HCT116 (cell line): ENCODE results near the gene NECAP2. TPM values are rescaled to one million over a fixed set of nuclear protein-coding genes. Genes with fewer than 3 reads are reported as not detected.

Source experiments
- ATAC-seq: fragments of 200-7000 bp; cut with Tn5 transposase; 2 replicates; pipeline ENCODE4 v1.9.1; 2020; ENCODE audit warnings: mild to moderate bottlenecking, moderate library complexity
- BruUV-seq: library from RNA; stranded (reverse); fragments of 400-500 nt; replicated peaks from 2 replicates; lab custom pipeline; 2021; lab: Mats Ljungman, UMichigan
- CTCF ChIA-PET: fragments of 300-600 bp; sonication (Branson Sonifier 250); formaldehyde crosslinking; loops from one replicate; lab custom pipeline; 2021; ENCODE audit warnings: antibody characterized with exemption; lab: Charles Lee
- POLR2A ChIA-PET: fragments of 300-600, 350-600 bp; sonication (Branson Sonifier 250); formaldehyde crosslinking; loops from one replicate; lab custom pipeline; 2021; ENCODE audit warnings: antibody characterized with exemption; lab: Charles Lee
- RAD21 ChIA-PET, 2 experiments: fragments of 300-600 bp; sonication (Branson Sonifier 250); formaldehyde crosslinking; loops; one replicate each; lab custom pipeline; 2023; ENCODE audit warnings: low total read pairs in 2 of 2; ENCODE audit not compliant: uncharacterized antibody in 2 of 2, unreplicated experiment in 2 of 2, low non-redundant PET in 1 of 2; lab: Charles Lee
- DNase-seq: peaks from one replicate; pipeline ENCODE4 v3.0.0-alpha.2; 2010; ENCODE audit warnings: low read depth, low spot score
- H2AFZ ChIP-seq: fragments of 200-600 bp; shearing (Covaris generic), sonication (generic); 2 replicates; pipeline ENCODE4 v1.6.1; 2017; ENCODE audit warnings: low read depth, mixed run types, mixed read lengths, antibody characterized with exemption, low read length; ENCODE audit not compliant: poor library complexity, severe bottlenecking
- H3K27ac ChIP-seq: 2 replicates; pipeline ENCODE4 v1.5.1; 2012; ENCODE audit warnings: low read depth, low read length
- H3K27me3 ChIP-seq: fragments of 200-600 bp; sonication (generic); 2 replicates; pipeline ENCODE4 v1.6.1; 2016; ENCODE audit warnings: mixed run types, low read length, mixed read lengths; ENCODE audit not compliant: insufficient read depth
- H3K36me3 ChIP-seq, 2 experiments: fragments of 200-500 bp in 1 of 2; fragments of 200-600 bp in 1 of 2; sonication (Bioruptor generic) in 1 of 2; sonication (generic) in 1 of 2; 2 replicates each; pipeline versions ENCODE4 v1.5.1 to v1.6.1; 2014 to 2016; ENCODE audit warnings: low read length in 2 of 2, inconsistent platforms in 1 of 2, mixed read lengths in 1 of 2, mixed run types in 1 of 2; ENCODE audit not compliant: insufficient read depth in 2 of 2, control insufficient read depth in 1 of 2
- H3K4me1 ChIP-seq, 2 experiments: fragments of 200-600 bp in 1 of 2; sonication (generic) in 1 of 2; 2 replicates each; pipeline versions ENCODE4 v1.5.1 to v1.6.1; 2012 to 2017; ENCODE audit warnings: low read length in 2 of 2, inconsistent platforms in 1 of 2, mild to moderate bottlenecking in 1 of 2, mixed read lengths in 1 of 2, mixed run types in 1 of 2, moderate library complexity in 1 of 2; ENCODE audit not compliant: insufficient read depth in 2 of 2, control insufficient read depth in 1 of 2
- H3K4me2 ChIP-seq: fragments of 200-600 bp; sonication (generic); 2 replicates; pipeline ENCODE4 v1.6.1; 2017; ENCODE audit warnings: mixed run types, low read length, mixed read lengths
- H3K4me3 ChIP-seq, 2 experiments: fragments of 200-600 bp in 1 of 2; sonication (generic) in 1 of 2; replicated peaks in 1 of 2; 2 replicates each; pipeline ENCODE4 v1.5.1; 2011 to 2016; ENCODE audit warnings: low read length in 2 of 2, control low read depth in 1 of 2, low read depth in 1 of 2, mild to moderate bottlenecking in 1 of 2, mixed read lengths in 1 of 2, mixed run types in 1 of 2
- H3K79me2 ChIP-seq: fragments of 200-600 bp; sonication (generic); 2 replicates; pipeline ENCODE4 v1.6.1; 2017; ENCODE audit warnings: mild to moderate bottlenecking, mixed run types, low read length, moderate library complexity, mixed read lengths; ENCODE audit not compliant: insufficient read depth
- H3K9ac ChIP-seq: fragments of 200-600 bp; sonication (generic); 2 replicates; pipeline ENCODE4 v1.6.1; 2016; ENCODE audit warnings: low read length, mixed read lengths
- H3K9me2 ChIP-seq: fragments of 200-600 bp; sonication (generic), shearing (Covaris generic); 2 replicates; pipeline ENCODE4 v1.6.1; 2017; ENCODE audit warnings: mixed run types, mild to moderate bottlenecking, moderate library complexity; ENCODE audit not compliant: insufficient read depth
- H3K9me3 ChIP-seq, 2 experiments: fragments of 200-500 bp in 1 of 2; fragments of 200-600 bp in 1 of 2; sonication (Bioruptor generic) in 1 of 2; sonication (generic) in 1 of 2; 2 replicates each; pipeline ENCODE4 v1.6.1; 2014 to 2017; ENCODE audit warnings: low read length in 2 of 2, mixed read lengths in 2 of 2, inconsistent platforms in 1 of 2, low read depth in 1 of 2, mild to moderate bottlenecking in 1 of 2, mixed run types in 1 of 2, moderate library complexity in 1 of 2; ENCODE audit not compliant: control insufficient read depth in 1 of 2, insufficient read depth in 1 of 2
- H4K20me1 ChIP-seq: fragments of 200-600 bp; sonication (generic), shearing (Covaris generic); 2 replicates; pipeline ENCODE4 v1.6.1; 2017; ENCODE audit warnings: mixed run types, mild to moderate bottlenecking, moderate library complexity; ENCODE audit not compliant: insufficient read depth
- CBX3 ChIP-seq: IDR thresholded peaks from 2 replicates; pipeline ENCODE4 v1.6.1; 2012; ENCODE audit warnings: low read depth
- ELF1 ChIP-seq: IDR thresholded peaks from 2 replicates; pipeline ENCODE4 v1.6.1; 2012; ENCODE audit warnings: low read depth, borderline replicate concordance
- JUND ChIP-seq: IDR thresholded peaks from 2 replicates; pipeline ENCODE4 v1.6.1; 2012
- POLR2A ChIP-seq: IDR thresholded peaks from 2 replicates; pipeline ENCODE4 v1.7.0; 2011; ENCODE audit warnings: borderline replicate concordance; ENCODE audit not compliant: insufficient read depth, insufficient read length; ENCODE audit errors: extremely low read depth
- RAD21 ChIP-seq: IDR thresholded peaks from 2 replicates; pipeline ENCODE4 v1.6.1; 2012; ENCODE audit warnings: low read depth, mild to moderate bottlenecking
- SIN3A ChIP-seq: IDR thresholded peaks from 2 replicates; pipeline ENCODE4 v1.6.1; 2012; ENCODE audit warnings: low read depth
- SRF ChIP-seq: IDR thresholded peaks from 2 replicates; pipeline ENCODE4 v1.6.1; 2012; ENCODE audit warnings: low read depth
- TCF7L2 ChIP-seq: IDR thresholded peaks from 2 replicates; pipeline ENCODE4 v1.7.0; 2011; ENCODE audit warnings: borderline replicate concordance, inconsistent platforms; ENCODE audit not compliant: insufficient read depth, insufficient read length; ENCODE audit errors: extremely low read depth
- YY1 ChIP-seq: IDR thresholded peaks from 2 replicates; pipeline ENCODE4 v1.6.1; 2011; ENCODE audit warnings: low read length, low read depth, moderate library complexity, mild to moderate bottlenecking; ENCODE audit not compliant: insufficient replicate concordance; ENCODE audit errors: extremely low read depth
- intact Hi-C: fragments of 100-400 bp; cut with micrococcal nuclease; formaldehyde crosslinking; loops from 2 replicates; pipeline ENCODE4 v1.10.0; 2022
- total RNA-seq: library from RNA; stranded (reverse); gene quantifications from one replicate; pipeline ENCODE4 v1.2.1, GENCODE V29; 2021; ENCODE audit not compliant: unreplicated experiment
- TF ChIP-seq, protein P1 (sequence below), 3 experiments: fragments of 200-600 bp in 1 of 3; sonication (generic) in 1 of 3; IDR thresholded peaks in 2 of 3; conservative IDR thresholded peaks in 1 of 3; 2 replicates each; pipeline ENCODE4 v1.5.1; 2012 to 2017; ENCODE audit warnings: low read depth in 2 of 3, low read length in 2 of 3, antibody characterized with exemption in 1 of 3, borderline replicate concordance in 1 of 3, control low read depth in 1 of 3, mild to moderate bottlenecking in 1 of 3, mixed read lengths in 1 of 3, mixed run types in 1 of 3, moderate library complexity in 1 of 3; ENCODE audit not compliant: insufficient read depth in 1 of 3

Gene NECAP2
- total RNA-seq, 1 experiment from 2014 or later = 35.5 TPM

DNA sequence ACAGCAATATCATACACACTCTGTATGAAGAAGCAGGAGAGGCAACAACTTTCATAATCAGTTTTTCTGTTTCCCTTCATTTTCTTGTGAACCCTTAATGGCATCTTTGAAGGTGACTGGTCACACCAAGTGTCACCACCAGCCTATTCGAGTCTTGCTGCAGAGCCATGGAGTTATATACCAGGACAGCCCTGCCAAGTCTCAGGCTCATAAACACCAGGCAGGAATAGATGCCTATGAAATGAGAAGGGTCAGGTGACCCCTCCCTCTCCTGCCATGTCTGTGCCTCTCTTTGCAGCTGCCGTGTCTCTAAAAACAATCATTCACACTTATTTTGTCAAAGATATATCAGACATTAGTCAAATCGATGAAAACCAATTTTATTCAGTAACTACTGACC is 28.0 kb downstream of the NECAP2 start:
- ATAC-seq = no peak
- Histone ChIP-seq H3K9ac (no peak overlapping the region), H3K27ac (no peak overlapping the region), H3K9me2 (no peaks in the 10 kb centered on the region)
- TF ChIP-seq, protein P1, sequence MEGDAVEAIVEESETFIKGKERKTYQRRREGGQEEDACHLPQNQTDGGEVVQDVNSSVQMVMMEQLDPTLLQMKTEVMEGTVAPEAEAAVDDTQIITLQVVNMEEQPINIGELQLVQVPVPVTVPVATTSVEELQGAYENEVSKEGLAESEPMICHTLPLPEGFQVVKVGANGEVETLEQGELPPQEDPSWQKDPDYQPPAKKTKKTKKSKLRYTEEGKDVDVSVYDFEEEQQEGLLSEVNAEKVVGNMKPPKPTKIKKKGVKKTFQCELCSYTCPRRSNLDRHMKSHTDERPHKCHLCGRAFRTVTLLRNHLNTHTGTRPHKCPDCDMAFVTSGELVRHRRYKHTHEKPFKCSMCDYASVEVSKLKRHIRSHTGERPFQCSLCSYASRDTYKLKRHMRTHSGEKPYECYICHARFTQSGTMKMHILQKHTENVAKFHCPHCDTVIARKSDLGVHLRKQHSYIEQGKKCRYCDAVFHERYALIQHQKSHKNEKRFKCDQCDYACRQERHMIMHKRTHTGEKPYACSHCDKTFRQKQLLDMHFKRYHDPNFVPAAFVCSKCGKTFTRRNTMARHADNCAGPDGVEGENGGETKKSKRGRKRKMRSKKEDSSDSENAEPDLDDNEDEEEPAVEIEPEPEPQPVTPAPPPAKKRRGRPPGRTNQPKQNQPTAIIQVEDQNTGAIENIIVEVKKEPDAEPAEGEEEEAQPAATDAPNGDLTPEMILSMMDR (IDR thresholded peaks at IDR 0.05 in 2 of 3, conservative IDR thresholded peaks at IDR 0.05 in 1 of 3; ENCODE audit: borderline replicate concordance in 1 of 3, insufficient read depth in 1 of 3, low read depth in 2 of 3, low read length in 2 of 3) = no peak
- TF ChIP-seq POLR2A (no peak), JUND (no peak), CBX3 (no peak), RAD21 (no peak), SRF (no peak), YY1 (no peak), TCF7L2 (no peak), SIN3A (no peak), ELF1 (no peak)
- TF ChIP-seq, all 23 proteins: peak for 0
- Histone ChIP-seq H4K20me1 (no peaks in the 10 kb centered on the region), H3K27me3 (no peaks in the 10 kb centered on the region), H3K79me2 (no peaks in the 10 kb centered on the region), H3K4me1 (no peaks in the 10 kb centered on the region), H2AFZ (no peak overlapping the region), H3K4me2 (no peak overlapping the region), H3K36me3 (peaks cover 0 to 7% of the 10 kb centered on the region in 2 experiments; a peak in 2 of 4 replicates), H3K4me3 (no peak overlapping the region), H3K9me3 (no peaks in the 10 kb centered on the region)
- no TSS peak for BruUV-seq
- ChIA-PET POLR2A (no interaction called here), RAD21 (no interaction called here), CTCF (no interaction called here)
- intact Hi-C loops = no loop called here
- DNase-seq = no peak
